ENCODE results near the gene UGT1A6. TPM values are rescaled to one million over a fixed set of nuclear protein-coding genes. Genes with fewer than 3 reads are reported as not detected.

Gene UGT1A6
- total and polyA plus RNA-seq, 2 of the 13 experiments (the other 11 are each of a cell fraction or from before 2014, with no cell fraction given): 0.25 TPM; not detected in 1

DNA sequence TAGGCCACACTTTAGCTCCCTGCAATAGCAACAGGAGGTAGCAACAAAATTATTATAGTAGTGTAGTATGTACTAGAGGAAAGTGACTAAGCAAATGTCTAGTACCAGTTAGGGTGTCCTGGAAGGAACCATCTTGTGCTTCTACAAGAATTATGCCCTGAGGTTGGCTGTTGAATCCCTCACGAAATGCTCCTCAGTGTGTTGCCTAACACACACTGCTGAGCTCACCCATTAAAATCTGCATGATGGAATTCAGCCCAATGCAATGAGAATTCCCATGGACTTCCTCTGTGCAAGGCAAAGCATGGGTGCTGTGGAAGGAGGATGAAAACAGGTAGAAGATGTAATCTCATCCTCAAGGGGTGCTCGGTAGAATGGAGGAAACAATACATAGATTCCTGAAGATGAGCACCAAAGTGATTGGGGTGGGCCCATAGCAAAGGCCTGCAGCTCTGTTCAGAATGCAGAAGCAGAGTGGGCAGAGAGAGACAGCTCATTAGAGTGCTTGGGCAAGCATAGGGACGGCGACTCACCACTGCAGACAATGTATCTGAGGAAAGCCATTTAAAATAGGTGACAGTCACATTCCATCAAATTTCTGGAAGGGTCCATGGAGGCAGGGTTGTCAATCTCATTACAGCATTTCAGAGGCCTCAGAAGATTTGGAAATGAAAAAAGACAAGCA lies 12.2 kb upstream of the UGT1A6 start:
- FAIRE-seq (no peak), DNase-seq (ENCODE audit: low spot score) (no peak)
- POLR2A ChIA-PET: no interaction called here
- no peak for TF ChIP-seq SKI (IDR thresholded peaks at IDR 0.05; ENCODE audit: partially characterized antibody)
- TF ChIP-seq, protein P1, sequence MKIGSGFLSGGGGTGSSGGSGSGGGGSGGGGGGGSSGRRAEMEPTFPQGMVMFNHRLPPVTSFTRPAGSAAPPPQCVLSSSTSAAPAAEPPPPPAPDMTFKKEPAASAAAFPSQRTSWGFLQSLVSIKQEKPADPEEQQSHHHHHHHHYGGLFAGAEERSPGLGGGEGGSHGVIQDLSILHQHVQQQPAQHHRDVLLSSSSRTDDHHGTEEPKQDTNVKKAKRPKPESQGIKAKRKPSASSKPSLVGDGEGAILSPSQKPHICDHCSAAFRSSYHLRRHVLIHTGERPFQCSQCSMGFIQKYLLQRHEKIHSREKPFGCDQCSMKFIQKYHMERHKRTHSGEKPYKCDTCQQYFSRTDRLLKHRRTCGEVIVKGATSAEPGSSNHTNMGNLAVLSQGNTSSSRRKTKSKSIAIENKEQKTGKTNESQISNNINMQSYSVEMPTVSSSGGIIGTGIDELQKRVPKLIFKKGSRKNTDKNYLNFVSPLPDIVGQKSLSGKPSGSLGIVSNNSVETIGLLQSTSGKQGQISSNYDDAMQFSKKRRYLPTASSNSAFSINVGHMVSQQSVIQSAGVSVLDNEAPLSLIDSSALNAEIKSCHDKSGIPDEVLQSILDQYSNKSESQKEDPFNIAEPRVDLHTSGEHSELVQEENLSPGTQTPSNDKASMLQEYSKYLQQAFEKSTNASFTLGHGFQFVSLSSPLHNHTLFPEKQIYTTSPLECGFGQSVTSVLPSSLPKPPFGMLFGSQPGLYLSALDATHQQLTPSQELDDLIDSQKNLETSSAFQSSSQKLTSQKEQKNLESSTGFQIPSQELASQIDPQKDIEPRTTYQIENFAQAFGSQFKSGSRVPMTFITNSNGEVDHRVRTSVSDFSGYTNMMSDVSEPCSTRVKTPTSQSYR (CRISPR knock-in tag; IDR thresholded peaks at IDR 0.05; ENCODE audit: borderline replicate concordance): no peak
- TF ChIP-seq, protein P2, sequence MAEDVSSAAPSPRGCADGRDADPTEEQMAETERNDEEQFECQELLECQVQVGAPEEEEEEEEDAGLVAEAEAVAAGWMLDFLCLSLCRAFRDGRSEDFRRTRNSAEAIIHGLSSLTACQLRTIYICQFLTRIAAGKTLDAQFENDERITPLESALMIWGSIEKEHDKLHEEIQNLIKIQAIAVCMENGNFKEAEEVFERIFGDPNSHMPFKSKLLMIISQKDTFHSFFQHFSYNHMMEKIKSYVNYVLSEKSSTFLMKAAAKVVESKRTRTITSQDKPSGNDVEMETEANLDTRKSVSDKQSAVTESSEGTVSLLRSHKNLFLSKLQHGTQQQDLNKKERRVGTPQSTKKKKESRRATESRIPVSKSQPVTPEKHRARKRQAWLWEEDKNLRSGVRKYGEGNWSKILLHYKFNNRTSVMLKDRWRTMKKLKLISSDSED (CRISPR knock-in tag; IDR thresholded peaks at IDR 0.05): no peak
- no peak for TF ChIP-seq SMYD3 (CRISPR knock-in tag; IDR thresholded peaks at IDR 0.05)
- TF ChIP-seq, protein P3, sequence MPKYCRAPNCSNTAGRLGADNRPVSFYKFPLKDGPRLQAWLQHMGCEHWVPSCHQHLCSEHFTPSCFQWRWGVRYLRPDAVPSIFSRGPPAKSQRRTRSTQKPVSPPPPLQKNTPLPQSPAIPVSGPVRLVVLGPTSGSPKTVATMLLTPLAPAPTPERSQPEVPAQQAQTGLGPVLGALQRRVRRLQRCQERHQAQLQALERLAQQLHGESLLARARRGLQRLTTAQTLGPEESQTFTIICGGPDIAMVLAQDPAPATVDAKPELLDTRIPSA (CRISPR knock-in tag; IDR thresholded peaks at IDR 0.05; ENCODE audit: borderline replicate concordance): no peak
- TF ChIP-seq, protein P4, sequence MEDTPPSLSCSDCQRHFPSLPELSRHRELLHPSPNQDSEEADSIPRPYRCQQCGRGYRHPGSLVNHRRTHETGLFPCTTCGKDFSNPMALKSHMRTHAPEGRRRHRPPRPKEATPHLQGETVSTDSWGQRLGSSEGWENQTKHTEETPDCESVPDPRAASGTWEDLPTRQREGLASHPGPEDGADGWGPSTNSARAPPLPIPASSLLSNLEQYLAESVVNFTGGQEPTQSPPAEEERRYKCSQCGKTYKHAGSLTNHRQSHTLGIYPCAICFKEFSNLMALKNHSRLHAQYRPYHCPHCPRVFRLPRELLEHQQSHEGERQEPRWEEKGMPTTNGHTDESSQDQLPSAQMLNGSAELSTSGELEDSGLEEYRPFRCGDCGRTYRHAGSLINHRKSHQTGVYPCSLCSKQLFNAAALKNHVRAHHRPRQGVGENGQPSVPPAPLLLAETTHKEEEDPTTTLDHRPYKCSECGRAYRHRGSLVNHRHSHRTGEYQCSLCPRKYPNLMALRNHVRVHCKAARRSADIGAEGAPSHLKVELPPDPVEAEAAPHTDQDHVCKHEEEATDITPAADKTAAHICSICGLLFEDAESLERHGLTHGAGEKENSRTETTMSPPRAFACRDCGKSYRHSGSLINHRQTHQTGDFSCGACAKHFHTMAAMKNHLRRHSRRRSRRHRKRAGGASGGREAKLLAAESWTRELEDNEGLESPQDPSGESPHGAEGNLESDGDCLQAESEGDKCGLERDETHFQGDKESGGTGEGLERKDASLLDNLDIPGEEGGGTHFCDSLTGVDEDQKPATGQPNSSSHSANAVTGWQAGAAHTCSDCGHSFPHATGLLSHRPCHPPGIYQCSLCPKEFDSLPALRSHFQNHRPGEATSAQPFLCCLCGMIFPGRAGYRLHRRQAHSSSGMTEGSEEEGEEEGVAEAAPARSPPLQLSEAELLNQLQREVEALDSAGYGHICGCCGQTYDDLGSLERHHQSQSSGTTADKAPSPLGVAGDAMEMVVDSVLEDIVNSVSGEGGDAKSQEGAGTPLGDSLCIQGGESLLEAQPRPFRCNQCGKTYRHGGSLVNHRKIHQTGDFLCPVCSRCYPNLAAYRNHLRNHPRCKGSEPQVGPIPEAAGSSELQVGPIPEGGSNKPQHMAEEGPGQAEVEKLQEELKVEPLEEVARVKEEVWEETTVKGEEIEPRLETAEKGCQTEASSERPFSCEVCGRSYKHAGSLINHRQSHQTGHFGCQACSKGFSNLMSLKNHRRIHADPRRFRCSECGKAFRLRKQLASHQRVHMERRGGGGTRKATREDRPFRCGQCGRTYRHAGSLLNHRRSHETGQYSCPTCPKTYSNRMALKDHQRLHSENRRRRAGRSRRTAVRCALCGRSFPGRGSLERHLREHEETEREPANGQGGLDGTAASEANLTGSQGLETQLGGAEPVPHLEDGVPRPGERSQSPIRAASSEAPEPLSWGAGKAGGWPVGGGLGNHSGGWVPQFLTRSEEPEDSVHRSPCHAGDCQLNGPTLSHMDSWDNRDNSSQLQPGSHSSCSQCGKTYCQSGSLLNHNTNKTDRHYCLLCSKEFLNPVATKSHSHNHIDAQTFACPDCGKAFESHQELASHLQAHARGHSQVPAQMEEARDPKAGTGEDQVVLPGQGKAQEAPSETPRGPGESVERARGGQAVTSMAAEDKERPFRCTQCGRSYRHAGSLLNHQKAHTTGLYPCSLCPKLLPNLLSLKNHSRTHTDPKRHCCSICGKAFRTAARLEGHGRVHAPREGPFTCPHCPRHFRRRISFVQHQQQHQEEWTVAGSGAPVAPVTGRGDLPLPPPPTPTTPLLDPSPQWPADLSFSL (CRISPR knock-in tag; IDR thresholded peaks at IDR 0.05): no peak
- TF ChIP-seq ELF4 (CRISPR knock-in tag; IDR thresholded peaks at IDR 0.05; ENCODE audit: borderline replicate concordance): no peak
- no peak for TF ChIP-seq PHF5A (CRISPR knock-in tag; IDR thresholded peaks at IDR 0.05; ENCODE audit: low read depth, unreplicated experiment)
- no peak for TF ChIP-seq CEBPG (CRISPR knock-in tag; IDR thresholded peaks at IDR 0.05)

More for the DNA sequence above, 12.2 kb upstream of the UGT1A6 start:
- in situ Hi-C loops (cut with HindIII; ENCODE audit: extremely low pct_ligation_motif_present, low pct_unique_long_range_greater_than_20kb): no loop called here
- no peak overlapping the region for H2AFZ ChIP-seq (ENCODE audit: low read length)
- H3K79me2 ChIP-seq (ENCODE audit: insufficient read depth, low read length): no peaks in the 10 kb centered on the region
- no peaks in the 10 kb centered on the region for H3K27me3 ChIP-seq (ENCODE audit: control insufficient read depth in 1 of 2, insufficient read depth in 2 of 2, low read length in 2 of 2)
- 56% methylated on average over 4 of the region's 4 CpGs for WGBS (ENCODE audit: low lambda C conversion rate)
- no TSS peak for BruUV-seq (replicated peaks)
- H3K4me2 ChIP-seq (ENCODE audit: low read depth, low read length): no peak overlapping the region
- H3K27ac ChIP-seq (ENCODE audit: extremely low read length, insufficient read depth, low read length): no peak overlapping the region
- no peak overlapping the region for H3K4me3 ChIP-seq (replicated peaks in 1 of 3; ENCODE audit: insufficient read depth in 1 of 3, low read depth in 2 of 3, low read length in 3 of 3)
- CTCF ChIA-PET (ENCODE audit: low intra/inter-chr PET ratio, low total read pairs): no interaction called here
- ATAC-seq: no peak
- no peaks in the 10 kb centered on the region for H3K4me1 ChIP-seq (ENCODE audit: insufficient read depth, low read length)
- H3K9me3 ChIP-seq (ENCODE audit: low read length): no peaks in the 10 kb centered on the region
- no peaks in the 10 kb centered on the region for H4K20me1 ChIP-seq (ENCODE audit: insufficient read depth, low read length)
- intact Hi-C loops (cut with micrococcal nuclease; ENCODE audit: unreplicated experiment): no loop called here
- no peaks in the 10 kb centered on the region for H3K36me3 ChIP-seq (replicated peaks in 1 of 2; ENCODE audit: control insufficient read depth in 1 of 2, insufficient read depth in 2 of 2, low read length in 2 of 2)
- no peak overlapping the region for H3K9ac ChIP-seq (ENCODE audit: insufficient read depth, low read depth, low read length)

All from HepG2 (cell line).